HG03520 (cell line): Measurements from ENCODE around the gene ORM1.
A peak's percentile ranks its signal among the peaks of the same experiment; 100 is the strongest.

ENCODE experiments used
- ATAC-seq: cut with Tn5 transposase; IDR thresholded peaks from one replicate; pipeline ENCODE4 v1.9.1; 2021; ENCODE audit warnings: mild to moderate bottlenecking, moderate library complexity; ENCODE audit not compliant: unreplicated experiment

The ORM1 gene

DNA sequence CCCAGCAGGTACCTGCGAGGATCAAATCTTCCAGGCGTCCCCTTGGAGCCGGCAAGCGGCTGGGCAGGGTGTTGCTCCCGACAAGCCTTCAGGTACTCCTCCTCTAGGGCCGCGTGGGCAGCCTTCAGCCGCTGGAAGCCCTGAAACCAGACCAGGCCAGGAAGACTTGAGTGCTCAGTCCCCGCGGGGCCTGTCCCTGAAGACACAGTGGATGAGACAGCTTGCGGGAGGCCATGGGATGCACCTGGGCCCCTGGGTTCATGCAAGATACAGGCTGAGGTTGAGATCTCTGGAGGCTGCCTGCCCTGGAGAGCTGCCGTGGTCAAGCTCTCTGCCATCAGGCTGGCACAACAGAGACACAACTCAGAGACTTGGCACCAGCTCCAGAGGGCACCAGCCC is 39.5 kb downstream of the ORM1 start:
- no peak for ATAC-seq

DNA sequence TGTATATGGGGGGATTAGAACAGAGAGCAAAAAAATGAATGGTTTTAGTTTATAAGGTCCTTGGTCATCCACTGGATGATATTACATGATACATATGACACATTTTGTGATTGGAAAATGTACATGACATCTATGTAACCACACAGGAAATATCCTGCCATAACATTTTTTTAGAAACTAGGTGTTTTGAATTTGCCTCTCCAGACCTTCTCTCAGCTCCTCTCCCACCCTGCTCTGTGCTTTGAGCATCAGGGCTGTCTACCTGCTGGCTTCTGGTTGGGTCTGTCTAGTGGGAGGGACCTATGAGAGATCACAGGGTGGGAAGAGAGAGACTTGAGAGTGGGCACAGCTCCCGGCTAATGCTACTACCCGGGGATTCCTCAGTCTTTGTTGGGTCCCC is 40.5 kb downstream of the ORM1 start:
- ATAC-seq: no peak

- ATAC-seq: no peak
Measured at GRCh38 chr9:114364134-114365041, 41.5 kb downstream of the ORM1 start.

- no peak for ATAC-seq
Measured at GRCh38 chr9:114365194-114365593, 42.3 kb downstream of the ORM1 start.

- ATAC-seq: peak; percentile 38
Measured at GRCh38 chr9:114366334-114367128, 43.6 kb downstream of the ORM1 start.

GRCh38 chr9:114367366-114367765 is 44.5 kb downstream of the ORM1 start:
- ATAC-seq: no peak

GRCh38 chr9:114367772-114368569 is 45.1 kb downstream of the ORM1 start:
- ATAC-seq: no peak

GRCh38 chr9:114369216-114370130 is 46.6 kb downstream of the ORM1 start:
- ATAC-seq: no peak

DNA sequence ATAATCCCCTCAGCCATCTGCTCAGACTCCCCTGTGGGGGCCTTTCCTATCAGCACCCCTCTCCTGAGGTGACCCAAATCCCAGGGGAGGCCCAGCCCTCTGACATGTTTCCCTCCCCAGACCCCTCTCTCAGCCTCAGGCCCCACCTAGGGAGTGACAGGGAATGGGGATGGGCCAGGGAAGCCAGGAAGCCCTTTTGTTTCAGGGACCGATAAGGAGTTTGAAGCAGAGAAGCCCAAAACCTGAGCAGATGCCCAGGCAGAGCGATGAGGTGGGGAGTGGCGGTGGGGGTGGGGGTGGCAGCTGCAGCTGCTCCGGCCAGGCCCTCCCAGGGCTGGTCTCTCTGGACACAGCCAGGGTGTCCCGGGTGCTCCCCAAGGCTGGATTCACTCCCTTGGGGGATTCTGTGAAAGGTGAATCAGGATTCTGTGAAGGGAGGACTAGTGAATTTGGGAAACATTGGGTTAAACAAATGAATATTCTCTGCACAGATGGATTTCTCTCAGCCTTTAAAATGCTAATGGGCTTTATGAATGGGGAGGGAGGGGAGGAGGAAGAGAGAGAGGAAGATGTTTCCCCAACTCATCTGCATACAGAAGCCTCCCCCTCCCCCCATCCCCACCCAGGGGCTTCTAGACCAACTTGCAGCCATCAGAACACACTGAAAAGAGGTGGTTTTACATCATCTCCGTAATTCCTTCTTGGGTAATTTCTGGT is 47.5 kb downstream of the ORM1 start:
- no peak for ATAC-seq

- no peak for ATAC-seq
Measured at GRCh38 chr9:114370968-114371320, 48.0 kb downstream of the ORM1 start.

DNA sequence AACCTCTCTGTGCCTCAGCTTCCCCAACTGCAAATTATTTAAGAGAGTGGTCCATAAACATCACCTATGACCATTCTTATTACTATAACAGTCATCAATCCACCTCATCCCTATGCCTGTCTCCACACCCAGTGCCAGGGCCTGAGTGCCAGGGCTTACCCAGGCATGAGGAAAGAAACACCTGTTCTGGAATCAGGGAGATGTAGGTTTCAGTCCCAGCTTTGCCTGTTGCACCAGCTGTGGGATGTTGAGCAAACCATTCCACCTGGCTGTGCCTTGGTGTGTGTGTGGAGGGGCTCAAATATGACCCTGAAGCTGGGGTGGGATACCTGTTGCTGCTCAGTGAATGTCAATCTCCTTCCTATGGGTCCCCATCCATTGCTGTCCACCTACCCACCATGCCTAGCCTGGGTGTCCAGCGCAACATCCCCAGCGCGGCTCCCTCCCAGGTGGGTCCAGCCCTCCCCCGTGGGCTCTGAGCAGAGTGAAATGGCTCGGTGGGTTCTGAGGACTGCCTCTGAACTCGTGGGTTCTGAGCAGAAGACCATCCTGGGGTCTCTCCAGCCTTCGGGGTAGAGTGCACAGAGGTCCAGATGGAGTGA is 48.5 kb downstream of the ORM1 start:
- no peak for ATAC-seq

DNA sequence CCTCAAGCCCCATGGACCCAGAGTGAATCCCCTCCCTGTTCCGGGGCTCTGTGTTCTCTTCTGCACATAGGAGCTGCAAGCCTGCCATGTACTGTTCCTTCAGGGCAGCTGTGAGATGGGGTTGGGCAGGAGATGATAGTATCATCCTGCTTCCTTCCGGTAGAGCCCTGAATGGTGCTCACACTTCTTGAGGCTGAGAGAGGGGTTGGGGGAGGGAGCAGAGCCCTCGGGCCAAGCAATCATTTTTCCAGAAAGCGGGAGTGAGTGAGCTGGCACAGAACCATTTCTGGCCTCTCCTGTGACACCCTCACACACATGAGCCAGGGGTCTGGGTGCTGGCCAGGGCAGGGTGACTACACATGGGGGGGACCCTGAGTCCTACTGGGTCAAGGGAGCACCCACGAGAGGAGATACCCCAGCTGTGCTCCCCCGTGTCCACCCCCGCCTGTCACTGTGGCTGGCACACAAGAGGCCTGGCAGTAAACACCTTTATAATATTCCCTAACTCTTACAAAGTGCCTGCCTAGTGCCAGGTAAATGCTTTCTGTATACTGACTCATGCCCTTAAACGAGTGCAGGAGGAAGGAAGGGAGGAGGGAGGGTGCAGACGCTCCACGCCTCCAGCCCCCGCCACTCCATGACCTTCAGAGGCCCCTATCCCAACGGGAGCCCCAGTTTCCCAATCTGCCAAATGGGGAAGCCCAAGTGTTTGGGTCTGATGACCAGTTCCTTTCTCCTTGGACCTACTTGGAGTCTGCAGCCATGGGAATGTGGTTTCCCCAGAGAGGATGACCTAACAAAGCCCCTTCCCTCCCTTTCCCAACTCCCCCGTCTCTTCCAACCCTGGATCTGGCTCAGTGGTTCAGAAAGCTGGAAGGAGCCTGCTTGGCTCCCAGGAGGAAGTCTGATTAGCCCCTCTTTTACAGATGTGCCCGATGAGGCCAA is 49.3 kb downstream of the ORM1 start:
- ATAC-seq: no peak

DNA sequence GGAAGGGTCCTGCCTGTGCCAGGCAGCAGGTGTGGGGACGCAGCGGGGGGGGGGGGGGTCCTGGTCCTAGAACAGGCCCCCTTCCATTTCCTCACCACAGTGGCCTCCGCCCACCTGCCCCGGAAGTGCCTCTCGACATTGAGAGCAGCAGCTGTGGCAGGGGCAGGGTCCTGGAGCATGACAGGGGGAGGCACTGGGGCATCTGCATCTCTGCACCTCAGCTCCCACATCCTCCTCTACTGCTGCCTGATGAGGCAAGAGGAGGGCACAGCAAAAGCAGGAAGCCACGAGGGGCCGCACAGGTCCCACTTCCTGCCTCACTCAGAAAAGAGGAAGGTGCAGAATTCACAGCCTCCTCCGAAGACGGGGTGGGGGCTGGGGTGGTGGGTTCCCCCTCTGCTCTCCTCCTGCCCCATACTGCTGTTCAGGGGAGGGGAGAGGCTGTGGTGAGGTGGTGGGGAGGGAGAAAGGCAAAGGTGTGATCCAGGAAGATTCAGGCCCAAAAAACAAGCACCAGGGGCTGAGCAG is 50.1 kb downstream of the ORM1 start:
- ATAC-seq: peak; percentile 92

DNA sequence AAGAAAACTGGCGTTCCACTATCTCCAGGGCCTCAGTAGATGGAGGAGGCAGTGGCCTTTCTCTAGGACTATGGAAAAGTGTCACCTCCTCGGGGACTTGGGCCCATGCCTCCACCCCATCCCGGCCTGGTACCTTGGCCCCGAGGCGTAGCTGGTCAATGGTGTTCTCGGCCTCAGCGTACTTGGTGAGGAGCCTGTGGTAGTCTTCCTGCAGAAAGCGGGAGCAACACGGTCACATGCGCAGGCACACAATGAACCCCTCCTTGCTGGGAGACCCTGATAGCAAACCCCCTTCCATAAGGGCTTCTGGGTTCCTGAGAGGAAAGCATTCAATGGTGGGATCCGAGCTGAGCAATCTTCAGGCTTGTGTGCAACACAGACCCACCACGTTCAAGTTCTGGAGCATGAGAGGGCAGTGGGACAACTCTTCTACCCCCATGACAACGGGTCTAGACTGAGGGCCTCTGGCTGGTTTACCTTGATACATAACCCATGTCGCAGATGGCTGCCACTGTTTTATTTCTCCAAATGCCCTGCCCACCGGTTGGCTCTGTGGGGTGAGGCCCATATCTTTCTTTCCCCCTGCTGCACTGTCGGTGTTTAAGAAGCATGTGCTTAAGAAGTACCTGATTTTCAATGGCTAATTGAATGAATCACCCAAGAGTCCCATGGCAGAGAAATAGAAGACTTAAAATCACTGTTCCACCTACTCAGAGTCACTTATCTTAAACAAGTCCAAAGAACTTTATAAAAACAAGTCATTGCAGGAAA is 51.2 kb downstream of the ORM1 start:
- ATAC-seq: no peak

- ATAC-seq: no peak
Measured at GRCh38 chr9:114374936-114375335, 52.0 kb downstream of the ORM1 start.

- ATAC-seq: no peak
Measured at GRCh38 chr9:114375386-114376175, 52.7 kb downstream of the ORM1 start.
